SK-N-SH treated with all-trans-retinoic acid at 6 μM for 48 hours (cell line): Measurements from ENCODE around the gene ATRNL1.

Source experiments
- ARNTL ChIP-seq: fragments of 450-650 bp; formaldehyde crosslinking; IDR thresholded peaks from 2 replicates; pipeline ENCODE4 v1.5.0; 2020; ENCODE audit warnings: low read depth, mild to moderate bottlenecking, moderate library complexity, borderline replicate concordance
- ISL1 ChIP-seq: fragments of 250-450 bp; sonication (Bioruptor Pico); IDR thresholded peaks from 2 replicates; pipeline ENCODE4 v2.1.2; 2022; ENCODE audit warnings: mild to moderate bottlenecking, moderate library complexity
- POU6F1 ChIP-seq: fragments of 250-450 bp; sonication (Bioruptor Pico); IDR thresholded peaks from 2 replicates; pipeline ENCODE4 v1.8.0; 2021; ENCODE audit warnings: low read depth, mild to moderate bottlenecking, moderate library complexity, borderline replicate concordance
- SNAI2 ChIP-seq: fragments of 250-450 bp; sonication (Bioruptor Pico); IDR thresholded peaks from 2 replicates; pipeline ENCODE4 v1.5.0; 2020; ENCODE audit warnings: mild to moderate bottlenecking, moderate library complexity
- ZFP3 ChIP-seq: fragments of 250-450 bp; sonication (Bioruptor Pico); IDR thresholded peaks from 2 replicates; pipeline ENCODE4 v1.5.0; 2020; ENCODE audit warnings: mild to moderate bottlenecking, moderate library complexity

DNA sequence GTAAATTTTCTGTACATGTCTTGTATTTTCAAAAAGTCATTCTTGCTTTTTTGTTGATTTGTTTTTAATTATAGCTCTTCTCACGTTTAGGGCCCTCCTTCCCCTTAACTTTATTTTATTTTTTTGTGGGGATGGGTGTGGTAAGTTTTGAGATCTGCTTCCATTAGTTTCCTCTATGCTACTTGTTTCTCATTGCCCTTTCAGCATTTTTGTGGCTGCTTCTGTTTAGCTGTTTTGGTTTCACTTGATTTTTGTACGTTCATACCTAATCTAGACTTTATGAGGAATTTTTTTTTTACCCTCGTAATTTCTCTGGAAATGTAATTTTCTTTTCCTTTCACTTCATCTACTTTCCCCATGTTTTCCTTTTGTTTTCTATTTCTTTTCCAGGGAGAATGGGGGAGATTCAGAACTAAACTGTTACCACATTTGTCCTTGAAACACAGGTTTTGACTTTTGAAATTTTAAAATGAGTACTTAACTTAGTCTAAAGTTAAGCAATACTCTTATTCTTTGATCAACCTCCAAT, 80.8 kb downstream of the ATRNL1 start:
- no peak for TF ChIP-seq POU6F1 (CRISPR knock-in tag)
- TF ChIP-seq ARNTL (CRISPR knock-in tag) = no peak
- TF ChIP-seq ISL1 (CRISPR knock-in tag) = no peak
- TF ChIP-seq ZFP3 = no peak
- no peak for TF ChIP-seq SNAI2 (CRISPR knock-in tag)
